Measurements from ENCODE around the gene AQP1.

AQP1 gene

GRCh38 chr7:30936650-30937245, 25.1 kb downstream of the AQP1 start:
- no peak for DNase-seq (ENCODE audit: low read depth)

- DNase-seq (ENCODE audit: low read depth): no peak
These were observed 25.8 kb downstream of the AQP1 start for GRCh38 chr7:30937416-30937815.

- peak; percentile 35 for DNase-seq (ENCODE audit: low read depth)
These were observed 27.0 kb downstream of the AQP1 start for GRCh38 chr7:30938435-30939316.

GRCh38 chr7:30941582-30942323, 30.1 kb downstream of the AQP1 start:
- DNase-seq (ENCODE audit: low read depth): no peak

GRCh38 chr7:30950197-30950596, 38.5 kb downstream of the AQP1 start:
- DNase-seq (ENCODE audit: low read depth): no peak

- no peak for DNase-seq (ENCODE audit: low read depth)
These were observed 43.3 kb downstream of the AQP1 start for GRCh38 chr7:30954914-30955313.

GRCh38 chr7:30956704-30957103, 45.1 kb downstream of the AQP1 start:
- DNase-seq (ENCODE audit: low read depth): no peak

- DNase-seq (ENCODE audit: low read depth): no peak
These were observed 52.2 kb downstream of the AQP1 start, which contains the start of gene GHRHR for GRCh38 chr7:30963842-30964241. GHRHR (plus strand) TSS chr7:30963953; CDS start chr7:30964069, 116 bp downstream.

GRCh38 chr7:30965372-30965771, 53.7 kb downstream of the AQP1 start:
- DNase-seq (ENCODE audit: low read depth): no peak

- no peak for DNase-seq (ENCODE audit: low read depth)
These were observed 54.2 kb downstream of the AQP1 start for GRCh38 chr7:30965883-30966282.

- DNase-seq (ENCODE audit: low read depth): no peak
These were observed 56.6 kb downstream of the AQP1 start for GRCh38 chr7:30968294-30968693.

GRCh38 chr7:30968747-30969603, 57.3 kb downstream of the AQP1 start:
- DNase-seq (ENCODE audit: low read depth): no peak

GRCh38 chr7:30969604-30969970, 57.9 kb downstream of the AQP1 start:
- DNase-seq (ENCODE audit: low read depth): no peak

GRCh38 chr7:30970074-30970473, 58.4 kb downstream of the AQP1 start:
- DNase-seq (ENCODE audit: low read depth): no peak

- DNase-seq (ENCODE audit: low read depth): no peak
These were observed 59.0 kb downstream of the AQP1 start for GRCh38 chr7:30970594-30971094.

GRCh38 chr7:30971440-30971839, 59.8 kb downstream of the AQP1 start:
- no peak for DNase-seq (ENCODE audit: low read depth)

- DNase-seq (ENCODE audit: low read depth): no peak
These were observed 60.3 kb downstream of the AQP1 start for GRCh38 chr7:30971840-30972563.

GRCh38 chr7:30973292-30973691, 61.6 kb downstream of the AQP1 start:
- DNase-seq (ENCODE audit: low read depth): no peak

- DNase-seq (ENCODE audit: low read depth): no peak
These were observed 62.3 kb downstream of the AQP1 start for GRCh38 chr7:30973791-30974604.

- peak; percentile 22 for DNase-seq (ENCODE audit: low read depth)
These were observed 63.1 kb downstream of the AQP1 start for GRCh38 chr7:30974605-30975255.
